Measurements from ENCODE around the gene COX5A. TPM values are rescaled to one million over a fixed set of nuclear protein-coding genes. Genes with fewer than 3 reads are reported as not detected.
"Not testable (repeated sequence)": the region's sequence is repeated elsewhere in the genome, so short reads cannot be mapped to it uniquely, and the experiment has no call there.

Gene COX5A
- polyA plus RNA-seq, 5 donors, result 106 to 141 (median 118) TPM

GRCh38 chr15:74903676-74904075 lies 34.2 kb downstream of the COX5A start:
- DNase-seq, result no peak

- no peak for DNase-seq
Measured at GRCh38 chr15:74902295-74903075, 35.4 kb downstream of the COX5A start.

DNA sequence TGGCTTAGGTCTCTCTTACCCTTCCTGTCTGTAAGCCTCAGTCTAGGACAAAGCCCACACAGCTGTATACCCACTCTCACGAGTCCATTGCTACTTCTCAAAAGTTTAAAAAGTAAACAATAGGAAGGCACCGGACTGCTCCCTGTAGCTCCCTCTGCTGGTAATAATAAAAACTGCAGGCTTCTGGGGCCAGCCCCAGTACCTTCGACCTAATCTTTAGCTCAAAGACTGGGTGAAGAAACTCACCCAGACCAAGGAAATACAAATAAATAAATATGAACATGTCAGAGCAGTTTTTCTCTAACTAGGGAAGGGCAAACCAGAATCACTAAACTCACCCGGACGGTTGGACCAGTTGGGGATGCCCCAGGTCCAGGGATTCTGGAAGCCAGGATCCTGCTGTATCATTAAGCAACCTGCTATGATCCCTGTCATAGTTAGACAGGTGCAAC lies 36.2 kb downstream of the COX5A start:
- DNase-seq, result peak; percentile 29 to 59

DNA sequence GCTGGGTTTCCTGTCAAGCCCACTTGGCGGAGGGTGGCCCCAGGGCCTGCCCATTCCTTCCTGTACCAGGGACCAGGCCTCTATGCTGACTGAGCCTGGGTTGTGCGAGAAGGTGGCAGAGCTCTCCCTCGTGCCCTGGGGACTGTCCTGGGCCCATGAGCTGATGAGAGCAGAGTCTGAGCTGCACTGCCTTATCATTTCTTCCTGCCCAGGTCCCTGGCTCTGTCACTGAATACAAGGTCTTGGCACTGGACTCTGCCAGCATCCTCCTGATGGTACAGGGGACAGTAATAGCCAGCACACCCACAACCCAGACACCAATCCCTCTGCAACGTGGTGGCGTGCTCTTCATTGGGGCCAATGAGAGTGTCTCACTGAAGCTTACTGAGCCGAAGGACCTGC lies 40.6 kb downstream of the COX5A start:
- DNase-seq, result no peak

- DNase-seq, result no peak
Measured at GRCh38 chr15:74896316-74896715, 41.6 kb downstream of the COX5A start.

GRCh38 chr15:74895830-74896229 lies 42.0 kb downstream of the COX5A start:
- DNase-seq, result no peak

- not testable (repeated sequence) for DNase-seq
Measured at GRCh38 chr15:74894383-74894782, 43.5 kb downstream of the COX5A start.

- no peak for DNase-seq
Measured at GRCh38 chr15:74893627-74894026, 44.2 kb downstream of the COX5A start.

DNA sequence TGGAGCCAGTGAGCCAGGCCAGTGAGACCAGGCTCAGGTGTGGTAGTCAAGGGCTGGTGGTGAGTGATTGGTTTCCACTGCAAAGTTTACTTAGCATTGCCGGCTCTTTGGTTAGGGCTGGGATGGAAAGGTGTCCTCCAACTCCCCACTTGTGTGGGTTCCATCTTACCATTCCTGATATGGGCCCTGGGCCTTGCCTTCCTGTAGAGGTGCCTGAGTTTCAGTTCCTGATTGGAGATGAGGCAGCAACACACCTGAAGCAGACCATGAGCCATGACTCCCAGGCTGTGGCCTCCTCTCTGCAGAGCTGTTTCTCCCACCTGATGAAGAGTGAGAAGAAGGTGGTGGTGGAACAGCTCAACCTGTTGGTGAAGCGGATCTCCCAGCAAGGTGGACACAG lies 44.9 kb downstream of the COX5A start:
- no peak for DNase-seq

DNA sequence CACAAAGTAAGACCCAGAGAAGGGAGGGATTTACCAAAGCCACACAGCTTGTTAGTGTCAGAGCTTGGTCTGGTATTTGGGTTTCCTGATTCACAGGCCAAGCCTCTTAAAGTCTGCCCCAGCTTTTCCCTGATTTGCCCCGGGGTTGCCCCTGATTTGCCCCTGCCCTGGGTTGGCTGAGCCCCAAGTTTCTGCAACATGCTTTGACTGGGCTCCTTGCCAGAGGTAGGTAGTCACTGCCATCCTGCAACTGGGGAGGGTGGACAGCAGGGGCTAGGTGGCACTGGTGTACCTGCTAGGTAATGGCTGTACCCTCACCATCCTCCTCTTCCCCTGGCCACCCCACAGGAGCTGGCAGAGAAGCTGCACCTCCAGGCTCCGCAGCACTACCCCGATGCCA lies 45.6 kb downstream of the COX5A start:
- no peak for DNase-seq

DNA sequence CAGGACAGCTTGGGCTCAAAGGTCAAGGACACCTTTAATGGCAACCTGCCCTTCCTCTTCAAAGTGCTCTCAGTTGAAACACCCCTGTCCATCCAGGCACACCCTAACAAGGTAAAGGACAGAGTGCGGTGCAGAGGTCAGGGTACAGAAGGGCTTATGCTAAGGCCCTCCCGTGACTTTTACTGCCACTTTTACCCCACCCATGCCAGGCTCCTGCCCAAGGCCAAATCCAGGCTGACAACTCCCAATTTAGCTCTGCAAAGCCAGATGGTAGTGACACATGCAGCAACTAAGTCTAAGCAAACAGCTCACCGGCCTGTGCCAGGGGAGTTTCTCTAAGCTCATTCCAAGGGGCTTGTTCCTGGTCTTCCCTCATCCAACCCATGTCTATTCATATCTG lies 46.4 kb downstream of the COX5A start:
- DNase-seq, result no peak

GRCh38 chr15:74890665-74890960 lies 47.3 kb downstream of the COX5A start:
- DNase-seq, result no peak

GRCh38 chr15:74889883-74890664 lies 47.8 kb downstream of the COX5A start, which contains the start of gene MPI:
MPI (plus strand) TSS chr15:74890042; CDS start chr15:74890074, 32 bp downstream.
- peak; percentile 72 to 80 for DNase-seq

- no peak for DNase-seq
Measured at GRCh38 chr15:74889390-74889882, 48.4 kb downstream of the COX5A start.

DNA sequence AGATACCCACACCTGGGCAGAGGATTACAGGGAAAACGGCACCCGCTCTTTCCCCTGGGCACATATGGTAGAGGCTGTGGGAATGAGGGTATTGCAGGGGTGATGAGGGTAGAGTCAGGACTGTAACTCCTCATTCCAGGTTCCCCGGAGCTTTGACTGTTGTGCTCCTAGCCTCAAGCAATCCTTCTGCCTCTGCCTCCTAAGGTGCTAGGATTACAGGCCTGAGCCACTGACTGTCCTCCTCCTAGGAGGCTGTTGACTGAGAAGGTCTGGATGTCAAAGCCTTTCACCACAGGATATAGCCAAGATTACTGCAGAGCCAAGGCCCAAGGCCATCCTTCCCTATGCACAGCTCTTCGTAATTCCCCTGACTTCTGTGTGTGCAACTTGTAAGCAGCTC lies 49.2 kb downstream of the COX5A start:
- DNase-seq, result no peak

- DNase-seq, result not testable (repeated sequence)
Measured at GRCh38 chr15:74887537-74888193, 50.2 kb downstream of the COX5A start.

DNA sequence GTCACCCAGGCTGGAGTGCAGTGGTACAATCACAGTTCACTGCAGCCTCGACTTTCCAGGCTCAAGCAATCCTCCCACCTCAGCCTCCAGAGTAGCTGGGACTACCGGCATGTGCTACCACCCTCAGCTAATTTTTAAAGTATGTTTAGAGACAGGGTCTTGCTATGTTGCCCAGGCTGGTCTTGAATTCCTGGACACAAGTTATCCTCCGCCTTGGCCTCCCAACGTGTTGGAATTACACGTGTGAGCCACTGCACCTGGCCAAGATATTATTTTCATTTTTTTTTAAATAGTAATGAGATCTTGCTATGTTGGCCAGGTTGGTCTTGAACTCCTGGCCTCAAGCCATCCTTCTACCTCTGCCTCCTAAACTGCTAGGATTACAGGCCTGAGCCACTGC lies 52.4 kb downstream of the COX5A start:
- no peak for DNase-seq

- DNase-seq, result no peak
Measured at GRCh38 chr15:74884428-74885223, 53.2 kb downstream of the COX5A start.

DNA sequence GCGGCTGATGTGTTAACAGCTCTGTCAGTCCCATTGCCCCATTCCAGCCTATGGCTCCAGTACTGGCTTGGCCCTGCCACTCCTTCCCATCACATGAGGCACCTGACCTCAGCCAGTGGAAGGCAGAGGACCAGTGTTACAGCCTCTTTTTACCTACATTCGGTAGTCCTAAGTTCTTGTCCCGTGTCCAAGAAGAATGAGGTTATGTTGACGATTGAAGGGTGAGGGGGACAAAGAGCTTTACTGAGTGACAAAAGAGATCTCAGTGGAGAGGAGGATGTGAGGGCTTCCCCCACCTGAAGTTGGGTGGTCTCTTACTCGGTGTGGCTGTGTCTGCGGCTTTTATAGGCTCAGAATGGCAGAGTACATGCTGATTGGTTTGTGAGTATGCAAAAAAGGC lies 55.3 kb downstream of the COX5A start:
- no peak for DNase-seq

DNA sequence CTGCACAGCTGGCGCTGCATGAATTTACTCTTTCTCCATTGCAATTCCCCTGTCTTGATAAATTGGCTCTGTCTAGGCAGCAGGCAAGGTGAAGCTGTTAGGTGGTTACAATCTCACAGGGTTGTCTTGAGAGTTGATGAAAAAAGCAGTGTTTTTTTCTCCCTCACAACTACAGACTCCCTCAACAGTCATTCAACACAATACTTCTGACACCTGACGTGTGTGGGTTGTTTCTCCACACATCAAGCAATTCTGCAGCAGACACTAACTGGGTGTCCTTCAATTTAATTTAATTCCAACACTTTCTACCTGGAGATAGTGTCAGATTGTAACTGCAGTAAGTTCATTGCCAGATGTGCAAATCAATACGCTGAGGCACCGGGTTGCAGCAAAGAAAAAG lies 59.6 kb downstream of the COX5A start:
- no peak for DNase-seq

DNA sequence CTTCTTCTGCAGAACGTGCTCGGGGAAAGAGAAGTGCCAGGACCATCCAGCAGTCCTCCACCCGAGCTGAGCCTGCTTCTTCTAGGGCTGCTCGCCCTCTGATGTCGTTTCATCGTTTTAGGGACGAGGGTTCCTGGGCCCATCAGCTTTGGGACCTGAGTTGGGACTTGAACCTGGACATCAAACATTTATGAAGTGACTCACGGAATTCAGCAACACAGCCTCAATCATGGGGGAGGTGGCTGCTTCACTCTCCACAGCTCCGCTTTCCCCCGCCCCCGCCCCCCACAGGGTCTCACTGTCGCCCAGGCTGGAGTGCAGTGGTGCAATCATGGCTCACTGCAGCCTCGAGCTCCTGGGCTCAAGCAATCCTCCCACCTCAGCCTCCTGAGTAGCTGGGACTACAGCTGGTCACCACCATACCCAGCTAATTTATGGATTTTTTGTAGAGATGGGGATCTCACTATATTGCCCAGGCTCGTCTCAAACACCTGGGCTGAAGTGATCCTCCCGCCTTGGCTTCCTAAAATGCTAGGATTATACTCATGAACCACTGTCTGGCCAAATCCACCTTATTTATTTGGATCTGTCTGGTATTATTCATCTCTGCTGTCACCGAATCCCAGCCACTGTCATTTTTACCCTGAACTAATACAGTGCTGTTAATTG lies 64.0 kb downstream of the COX5A start:
- DNase-seq, result no peak
